Caco-2 (cell line): ENCODE data around the gene SNCG. TPM values are rescaled to one million over a fixed set of nuclear protein-coding genes. Genes with fewer than 3 reads are reported as not detected.

Experiments
- BruUV-seq: library from RNA; stranded (reverse); fragments of 400-500 nt; replicated peaks from 2 replicates; lab custom pipeline; 2021; lab: Mats Ljungman, UMichigan
- CTCF ChIA-PET: fragments of 300-600 bp; sonication (Branson Sonifier 250); formaldehyde crosslinking; loops from one replicate; lab custom pipeline; 2022; ENCODE audit warnings: antibody characterized with exemption; lab: Charles Lee
- POLR2A ChIA-PET: fragments of 300-600 bp; sonication (Branson Sonifier 250); formaldehyde crosslinking; loops from one replicate; lab custom pipeline; 2022; ENCODE audit warnings: antibody characterized with exemption; lab: Charles Lee
- DNase-seq, 2 experiments: peaks; one replicate each; pipeline versions ENCODE4 v3.0.0 to v3.0.0-alpha.2; 2020 to 2022
- H3K27me3 ChIP-seq: replicated peaks from 2 replicates; pipeline ENCODE4 v1.6.0; 2011; ENCODE audit warnings: low read length; ENCODE audit not compliant: control insufficient read depth, insufficient read depth
- H3K36me3 ChIP-seq: 2 replicates; pipeline ENCODE4 v1.5.1; 2011; ENCODE audit warnings: low read length; ENCODE audit not compliant: control insufficient read depth, insufficient read depth
- H3K4me1 ChIP-seq: fragments of 250-450 bp; sonication (Bioruptor Pico); 2 replicates; pipeline ENCODE4 v1.5.1; 2020; ENCODE audit warnings: mild to moderate bottlenecking
- H3K4me3 ChIP-seq: 2 replicates; pipeline ENCODE4 v1.5.1; 2011; ENCODE audit warnings: low read depth, mild to moderate bottlenecking, control low read depth, low read length
- H3K9me3 ChIP-seq: fragments of 250-450 bp; sonication (Bioruptor Pico); 2 replicates; pipeline ENCODE4 v1.5.1; 2020; ENCODE audit warnings: mild to moderate bottlenecking, moderate library complexity
- H3K27ac Mint-ChIP-seq: one replicate; pipeline ENCODE4 v1.8.0; 2022; ENCODE audit warnings: mixed read lengths; ENCODE audit not compliant: unreplicated experiment
- H3K27me3 Mint-ChIP-seq: one replicate; pipeline ENCODE4 v1.8.0; 2022; ENCODE audit warnings: mixed read lengths; ENCODE audit not compliant: insufficient read depth, unreplicated experiment
- H3K36me3 Mint-ChIP-seq: one replicate; pipeline ENCODE4 v1.8.0; 2022; ENCODE audit warnings: mild to moderate bottlenecking, mixed read lengths; ENCODE audit not compliant: insufficient read depth, unreplicated experiment
- H3K4me1 Mint-ChIP-seq: one replicate; pipeline ENCODE4 v1.8.0; 2022; ENCODE audit warnings: low read depth, mixed read lengths; ENCODE audit not compliant: unreplicated experiment
- H3K4me3 Mint-ChIP-seq: one replicate; pipeline ENCODE4 v1.8.0; 2022; ENCODE audit warnings: mild to moderate bottlenecking, moderate library complexity, mixed read lengths; ENCODE audit not compliant: unreplicated experiment
- H3K9me3 Mint-ChIP-seq: one replicate; pipeline ENCODE4 v1.8.0; 2022; ENCODE audit warnings: mixed read lengths; ENCODE audit not compliant: unreplicated experiment
- intact Hi-C: fragments of 100-400 bp; cut with micrococcal nuclease; formaldehyde crosslinking; loops from one replicate; pipeline ENCODE4 v1.10.0; 2022; ENCODE audit not compliant: unreplicated experiment
- total RNA-seq: library from RNA; stranded (reverse); gene quantifications from 2 replicates; pipeline ENCODE4 v1.2.3, GENCODE V29; 2022
- TF ChIP-seq, protein P1 (sequence below), 2 experiments: fragments of 200-600 bp in 1 of 2; IDR thresholded peaks; 1 replicate in 1 of 2; 2 replicates in 1 of 2; pipeline versions ENCODE4 v1.5.1 to v1.8.0; 2011 to 2022; ENCODE audit warnings: antibody characterized with exemption in 1 of 2, control low read depth in 1 of 2, inconsistent platforms in 1 of 2, low read depth in 1 of 2, low read length in 1 of 2, mild to moderate bottlenecking in 1 of 2, moderate library complexity in 1 of 2; ENCODE audit not compliant: insufficient read depth in 1 of 2, severe bottlenecking in 1 of 2, unreplicated experiment in 1 of 2

The SNCG gene
- total RNA-seq, 1 experiment from 2014 or later, result 0.45 TPM

DNA sequence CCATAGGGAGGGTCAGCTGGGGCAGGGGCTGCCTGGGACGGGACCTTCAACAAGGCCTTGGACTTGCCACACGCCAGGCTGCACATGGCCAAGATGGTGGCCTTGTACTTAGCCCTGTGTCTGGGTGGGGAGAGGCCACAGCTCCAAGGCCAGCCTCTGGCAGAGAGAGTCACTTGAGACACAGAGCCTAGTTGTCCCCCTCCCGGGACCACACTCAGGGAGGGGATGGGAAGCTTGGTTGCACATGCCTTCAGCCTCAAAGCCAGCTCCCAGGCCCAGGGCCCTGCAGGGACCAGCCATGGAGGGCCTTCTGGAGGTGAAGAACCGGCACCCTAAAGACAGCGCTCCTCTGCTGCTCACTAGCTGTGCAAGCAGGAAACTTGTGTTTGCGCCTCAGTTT is 17.7 kb upstream of the SNCG start:
- no peaks in the 10 kb centered on the region for H3K27me3 Mint-ChIP-seq
- CTCF ChIA-PET, result no interaction called here
- Histone ChIP-seq H3K4me3 (no peak overlapping the region), H3K4me1 (no peaks in the 10 kb centered on the region), H3K9me3 (no peaks in the 10 kb centered on the region), H3K27me3 (no peaks in the 10 kb centered on the region), H3K36me3 (no peaks in the 10 kb centered on the region)
- peaks cover 16% of the 10 kb centered on the region for H3K36me3 Mint-ChIP-seq
- H3K4me1 Mint-ChIP-seq, result no peaks in the 10 kb centered on the region
- BruUV-seq, result no TSS peak
- no peaks in the 10 kb centered on the region for H3K9me3 Mint-ChIP-seq
- POLR2A ChIA-PET, result no interaction called here
- no peak overlapping the region for H3K27ac Mint-ChIP-seq
- TF ChIP-seq, protein P1, sequence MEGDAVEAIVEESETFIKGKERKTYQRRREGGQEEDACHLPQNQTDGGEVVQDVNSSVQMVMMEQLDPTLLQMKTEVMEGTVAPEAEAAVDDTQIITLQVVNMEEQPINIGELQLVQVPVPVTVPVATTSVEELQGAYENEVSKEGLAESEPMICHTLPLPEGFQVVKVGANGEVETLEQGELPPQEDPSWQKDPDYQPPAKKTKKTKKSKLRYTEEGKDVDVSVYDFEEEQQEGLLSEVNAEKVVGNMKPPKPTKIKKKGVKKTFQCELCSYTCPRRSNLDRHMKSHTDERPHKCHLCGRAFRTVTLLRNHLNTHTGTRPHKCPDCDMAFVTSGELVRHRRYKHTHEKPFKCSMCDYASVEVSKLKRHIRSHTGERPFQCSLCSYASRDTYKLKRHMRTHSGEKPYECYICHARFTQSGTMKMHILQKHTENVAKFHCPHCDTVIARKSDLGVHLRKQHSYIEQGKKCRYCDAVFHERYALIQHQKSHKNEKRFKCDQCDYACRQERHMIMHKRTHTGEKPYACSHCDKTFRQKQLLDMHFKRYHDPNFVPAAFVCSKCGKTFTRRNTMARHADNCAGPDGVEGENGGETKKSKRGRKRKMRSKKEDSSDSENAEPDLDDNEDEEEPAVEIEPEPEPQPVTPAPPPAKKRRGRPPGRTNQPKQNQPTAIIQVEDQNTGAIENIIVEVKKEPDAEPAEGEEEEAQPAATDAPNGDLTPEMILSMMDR (IDR thresholded peaks at IDR 0.05; ENCODE audit: insufficient read depth in 1 of 2, low read depth in 1 of 2, low read length in 1 of 2, severe bottlenecking in 1 of 2, unreplicated experiment in 1 of 2), result no peak
- intact Hi-C loops, result no loop called here
- no peak overlapping the region for H3K4me3 Mint-ChIP-seq
- DNase-seq, result no peak

DNA sequence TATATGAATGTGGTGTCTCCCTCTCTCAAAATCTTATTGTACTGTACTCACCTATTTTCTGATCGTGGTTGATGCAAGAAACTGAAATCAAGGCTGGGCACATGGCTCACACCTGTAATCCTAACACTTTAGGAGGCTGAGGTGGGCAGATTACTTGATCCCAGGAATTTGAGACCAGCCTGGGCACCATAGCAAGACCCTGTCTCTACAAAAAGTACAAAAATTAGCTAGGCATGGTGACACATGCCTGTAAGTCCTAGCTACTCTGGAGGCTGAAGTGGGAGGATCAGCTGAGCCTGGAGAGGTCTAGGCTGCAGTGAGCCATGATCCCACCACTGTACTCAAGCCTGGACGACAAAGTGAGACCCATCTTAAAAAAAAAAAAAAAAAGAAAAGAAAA is 17.0 kb upstream of the SNCG start:
- POLR2A ChIA-PET, result no interaction called here
- H3K27me3 ChIP-seq, result no peaks in the 10 kb centered on the region
- Mint-ChIP-seq H3K27ac (no peak overlapping the region), H3K4me1 (no peaks in the 10 kb centered on the region), H3K9me3 (no peaks in the 10 kb centered on the region), H3K36me3 (peaks cover 16% of the 10 kb centered on the region), H3K27me3 (no peaks in the 10 kb centered on the region), H3K4me3 (no peak overlapping the region)
- no peak for DNase-seq
- BruUV-seq, result no TSS peak
- TF ChIP-seq, protein P1 (IDR thresholded peaks at IDR 0.05; ENCODE audit: insufficient read depth in 1 of 2, low read depth in 1 of 2, low read length in 1 of 2, severe bottlenecking in 1 of 2, unreplicated experiment in 1 of 2), result no peak
- H3K36me3 ChIP-seq, result no peaks in the 10 kb centered on the region
- H3K4me3 ChIP-seq, result no peak overlapping the region
- no peaks in the 10 kb centered on the region for H3K4me1 ChIP-seq
- H3K9me3 ChIP-seq, result no peaks in the 10 kb centered on the region
- intact Hi-C loops, result no loop called here
- CTCF ChIA-PET, result no interaction called here

DNA sequence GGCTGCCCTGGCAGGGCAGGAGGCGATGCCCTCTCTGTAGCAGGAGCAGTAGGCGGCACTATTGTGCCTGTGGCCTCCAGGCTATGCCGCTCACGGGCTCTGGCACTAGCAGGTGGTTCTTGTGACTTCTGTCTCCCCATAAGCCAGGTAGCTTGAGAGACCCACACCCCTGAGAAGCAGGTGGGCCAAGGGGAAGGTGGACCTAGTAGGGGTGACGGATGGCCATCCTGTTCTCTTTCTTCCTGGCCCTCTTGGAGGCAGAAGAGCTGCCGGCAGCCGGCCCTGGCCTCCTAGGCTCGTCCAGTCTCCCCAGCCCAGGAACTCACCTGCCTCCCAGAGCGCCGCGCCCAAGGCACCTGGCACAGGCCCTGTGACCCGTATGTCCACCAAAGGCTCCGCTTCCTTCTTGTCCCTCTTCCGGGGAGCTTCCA is 16.4 kb upstream of the SNCG start:
- no peaks in the 10 kb centered on the region for H3K9me3 ChIP-seq
- intact Hi-C loops, result no loop called here
- H3K4me3 Mint-ChIP-seq, result no peak overlapping the region
- H3K36me3 ChIP-seq, result no peaks in the 10 kb centered on the region
- peaks cover 14% of the 10 kb centered on the region for H3K36me3 Mint-ChIP-seq
- no peak for DNase-seq
- H3K27me3 ChIP-seq, result no peaks in the 10 kb centered on the region
- H3K27me3 Mint-ChIP-seq, result no peaks in the 10 kb centered on the region
- H3K9me3 Mint-ChIP-seq, result no peaks in the 10 kb centered on the region
- TF ChIP-seq, protein P1 (IDR thresholded peaks at IDR 0.05; ENCODE audit: insufficient read depth in 1 of 2, low read depth in 1 of 2, low read length in 1 of 2, severe bottlenecking in 1 of 2, unreplicated experiment in 1 of 2), result no peak
- CTCF ChIA-PET, result interaction anchor here (2.5 kb wide), 1 partner anchor 25 kb away, joined by 9 read pairs; no protein-coding TSS in a partner anchor
- H3K4me1 Mint-ChIP-seq, result no peaks in the 10 kb centered on the region
- BruUV-seq, result no TSS peak
- H3K4me3 ChIP-seq, result no peak overlapping the region
- POLR2A ChIA-PET, result no interaction called here
- no peaks in the 10 kb centered on the region for H3K4me1 ChIP-seq
- no peak overlapping the region for H3K27ac Mint-ChIP-seq
